Stimulated activated CD4-positive, alpha-beta T cell treated with anti-CD3 and anti-CD28 coated beads, Interleukin-1b, Interleukin-23, amount 100 ng/mL, for 48 hours (primary cell): ENCODE results near the gene PNPLA3.
"Not testable (repeated sequence)": the region's sequence is repeated elsewhere in the genome, so short reads cannot be mapped to it uniquely, and the experiment has no call there.

Source experiments
- DNase-seq: peaks from one replicate; pipeline ENCODE4 v3.0.0-alpha.2; 2020

The PNPLA3 gene

GRCh38 chr22:43889860-43890253 is 33.7 kb upstream of the PNPLA3 start:
- no peak for DNase-seq

DNA sequence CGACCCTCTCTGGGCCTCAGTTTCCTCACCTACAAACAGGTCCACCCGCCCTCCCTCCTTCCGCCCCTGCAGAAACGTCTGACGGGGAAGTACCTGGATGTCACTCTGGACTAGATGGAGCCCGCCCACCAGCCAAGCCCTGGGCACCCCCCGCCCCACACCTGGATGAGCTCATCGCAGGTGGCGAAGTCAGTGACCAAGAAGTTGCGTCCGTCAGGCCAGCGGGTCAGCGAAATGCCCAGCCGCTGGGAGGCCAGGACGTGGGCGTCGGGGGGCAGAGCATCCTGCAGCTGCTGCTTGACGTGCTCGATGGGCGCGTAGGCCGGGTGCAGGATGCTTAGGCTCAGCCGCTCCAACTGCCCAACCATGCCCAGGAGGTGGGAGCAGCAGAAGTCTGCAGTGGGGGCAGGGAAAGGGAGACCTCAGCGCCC is 32.7 kb upstream of the PNPLA3 start:
- DNase-seq: no peak

GRCh38 chr22:43891360-43892182 is 32.0 kb upstream of the PNPLA3 start, which contains the start of gene PNPLA5:
Gene PNPLA5 (minus strand): TSS chr22:43892013. CDS start chr22:43891880, 133 bp downstream.
- DNase-seq: peak; percentile 31

DNA sequence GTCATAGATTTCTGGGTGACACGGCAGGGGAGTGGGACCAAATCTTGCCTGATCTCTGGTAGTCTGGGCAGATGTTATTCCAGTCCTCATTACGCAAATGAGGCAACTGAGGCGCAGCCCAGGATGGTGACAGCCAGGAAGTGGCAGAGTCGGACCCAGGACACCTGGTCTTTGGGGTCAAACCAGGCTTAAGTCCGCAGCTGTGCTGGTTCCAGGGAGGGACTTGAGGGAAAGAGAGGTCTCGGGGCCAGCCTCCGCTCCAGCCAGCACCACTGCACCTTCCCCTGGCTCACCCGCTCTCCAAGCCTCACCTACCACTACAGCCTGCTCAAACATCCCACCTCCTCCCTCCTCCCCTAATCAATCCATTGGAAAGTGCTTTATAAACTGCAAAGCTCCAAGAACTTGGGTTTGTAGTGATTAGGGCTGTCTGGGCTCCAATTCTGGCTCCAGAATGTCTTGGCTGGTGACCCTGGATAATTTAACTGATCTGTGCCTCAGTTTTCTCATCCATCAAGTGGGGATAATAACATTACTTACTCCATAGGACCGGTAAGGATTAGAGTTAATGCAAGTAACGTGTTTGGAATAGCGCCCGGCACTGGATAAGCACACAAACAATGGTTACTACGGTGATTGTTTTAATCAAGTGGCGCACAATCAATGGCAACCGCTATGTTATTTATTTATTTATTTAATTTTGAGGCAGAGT is 31.3 kb upstream of the PNPLA3 start:
- no peak for DNase-seq

DNA sequence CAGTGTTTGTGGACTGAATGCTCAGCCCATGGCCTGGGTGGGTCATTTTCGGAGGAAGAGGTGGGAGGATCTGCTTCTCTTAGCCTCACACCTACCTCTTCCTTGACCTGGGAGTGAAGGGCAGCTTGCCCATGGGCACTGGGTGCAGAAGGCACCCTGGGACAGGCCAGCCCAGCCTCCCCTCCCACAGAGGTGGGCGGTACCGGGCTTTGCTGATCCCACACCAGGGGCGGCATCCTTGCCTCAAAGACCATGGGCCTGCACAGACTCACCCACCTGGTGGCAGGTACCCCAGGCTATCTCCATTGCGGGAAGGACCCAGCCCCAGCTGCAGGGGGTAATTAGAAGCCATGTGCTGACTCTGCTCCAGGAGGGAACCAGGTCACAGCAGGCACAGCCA is 30.3 kb upstream of the PNPLA3 start:
- no peak for DNase-seq

DNA sequence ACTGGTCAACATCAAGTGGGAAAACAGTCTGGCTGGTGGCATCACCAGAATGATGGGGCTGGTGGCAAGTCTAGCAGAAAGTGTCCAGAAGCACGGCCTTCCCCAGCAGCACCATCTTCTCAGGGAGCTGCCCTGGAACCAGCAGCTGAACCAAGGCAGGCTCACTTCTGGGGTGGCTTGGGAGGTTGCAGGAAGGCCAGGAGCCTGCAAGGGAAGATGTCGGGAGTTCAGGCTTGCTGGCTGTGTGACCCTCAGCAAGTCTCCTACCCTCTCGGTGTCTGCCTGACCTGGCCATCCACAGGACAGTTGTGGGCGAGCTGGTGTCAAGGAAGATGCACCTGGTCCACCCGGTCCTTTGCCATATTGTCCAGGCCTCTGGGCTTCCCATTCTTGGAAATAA is 29.5 kb upstream of the PNPLA3 start:
- DNase-seq: no peak

GRCh38 chr22:43895986-43896645 is 27.5 kb upstream of the PNPLA3 start:
- DNase-seq: no peak

DNA sequence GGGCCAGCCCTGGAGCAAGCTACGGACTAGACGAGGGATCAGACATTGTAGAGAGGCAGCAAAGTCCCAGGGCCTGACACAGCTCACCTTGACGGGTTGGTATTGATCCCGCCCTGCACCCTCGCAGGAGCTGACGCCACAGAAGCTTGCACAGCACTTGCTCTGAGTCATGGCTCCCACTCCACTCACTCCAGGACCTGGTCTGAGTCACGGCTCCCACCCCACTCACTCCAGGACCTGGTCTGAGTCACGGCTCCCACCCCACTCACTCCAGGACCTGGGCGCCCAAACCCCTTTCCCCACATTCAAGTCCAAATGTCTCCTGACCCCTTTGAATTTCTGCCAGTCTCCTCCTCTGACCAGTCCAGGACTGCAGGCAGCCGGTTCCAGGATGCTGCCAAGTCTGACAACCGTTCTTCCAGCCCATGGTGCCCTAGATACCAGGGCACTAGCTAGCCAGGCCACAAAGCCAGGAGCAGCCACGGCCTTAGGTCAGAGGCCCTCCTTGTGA is 25.8 kb upstream of the PNPLA3 start:
- DNase-seq: peak; percentile 47

- DNase-seq: no peak
These were observed 23.4 kb upstream of the PNPLA3 start for GRCh38 chr22:43900206-43900605.

- DNase-seq: no peak
These were observed 21.5 kb upstream of the PNPLA3 start for GRCh38 chr22:43901976-43902643.

- DNase-seq: not testable (repeated sequence)
These were observed 20.6 kb upstream of the PNPLA3 start for GRCh38 chr22:43903033-43903432.

GRCh38 chr22:43904412-43904811 is 19.2 kb upstream of the PNPLA3 start:
- DNase-seq: peak; percentile 30

DNA sequence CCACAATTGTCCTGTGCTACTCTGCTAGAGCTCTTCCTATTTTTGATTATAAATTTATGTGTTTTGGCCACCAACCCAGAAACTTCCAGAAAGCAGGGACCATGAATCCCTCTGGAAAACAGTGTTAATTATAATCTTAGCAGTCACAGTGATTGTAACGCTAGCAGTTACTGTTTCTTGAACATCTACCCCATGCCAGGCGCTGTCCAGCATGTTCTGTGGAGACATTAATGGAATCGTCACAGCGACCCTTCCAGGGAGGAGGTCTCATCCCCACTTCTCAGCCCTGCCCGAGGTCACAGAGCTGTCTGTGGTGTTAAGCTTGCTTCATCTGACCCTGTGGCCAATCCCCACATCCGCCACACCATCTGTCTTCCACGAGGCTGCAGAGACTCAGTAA is 17.9 kb upstream of the PNPLA3 start:
- DNase-seq: no peak

DNA sequence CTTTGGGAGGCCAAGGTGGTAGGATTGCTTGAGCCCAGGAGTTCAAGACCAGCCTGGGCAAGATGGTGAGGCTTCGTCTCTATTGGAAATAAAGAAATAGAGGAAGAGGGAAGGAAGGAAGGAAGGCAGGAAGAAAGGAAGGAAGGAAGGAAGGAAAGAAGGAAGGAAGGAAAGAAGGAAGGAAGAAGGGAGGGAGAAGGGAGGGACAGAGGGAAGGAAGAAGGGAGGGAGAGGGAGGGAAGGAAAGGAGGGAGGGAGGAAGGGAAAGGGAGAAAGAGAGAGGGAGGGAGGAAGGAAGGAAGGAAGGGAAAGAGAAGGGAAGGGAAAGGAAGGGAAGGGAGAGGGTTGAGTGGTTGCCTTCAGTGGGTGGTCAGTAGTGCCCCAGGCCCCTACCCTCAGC is 13.9 kb upstream of the PNPLA3 start:
- no peak for DNase-seq

GRCh38 chr22:43910178-43910695 is 13.4 kb upstream of the PNPLA3 start:
- DNase-seq: no peak

GRCh38 chr22:43911351-43911750 is 12.3 kb upstream of the PNPLA3 start:
- no peak for DNase-seq

DNA sequence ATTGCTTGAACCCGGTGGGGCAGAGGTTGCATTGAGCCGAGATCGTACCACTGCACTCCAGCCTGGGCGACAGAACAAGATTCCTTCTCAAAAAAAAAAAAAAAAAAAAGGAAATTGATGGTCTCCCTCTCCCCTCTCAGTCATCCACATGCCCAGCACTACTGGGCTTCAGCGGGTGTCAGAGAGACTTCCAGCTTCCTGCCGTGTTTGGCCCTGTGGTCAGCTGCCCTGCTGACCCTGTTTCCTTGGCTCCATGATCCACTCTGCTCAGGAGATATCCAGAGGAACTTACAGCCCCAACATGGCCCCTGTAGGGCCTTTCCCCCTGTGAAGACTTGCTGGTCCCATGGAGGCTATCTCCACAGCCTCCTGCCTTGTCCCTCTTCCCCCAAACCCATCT is 6.1 kb upstream of the PNPLA3 start:
- DNase-seq: no peak

DNA sequence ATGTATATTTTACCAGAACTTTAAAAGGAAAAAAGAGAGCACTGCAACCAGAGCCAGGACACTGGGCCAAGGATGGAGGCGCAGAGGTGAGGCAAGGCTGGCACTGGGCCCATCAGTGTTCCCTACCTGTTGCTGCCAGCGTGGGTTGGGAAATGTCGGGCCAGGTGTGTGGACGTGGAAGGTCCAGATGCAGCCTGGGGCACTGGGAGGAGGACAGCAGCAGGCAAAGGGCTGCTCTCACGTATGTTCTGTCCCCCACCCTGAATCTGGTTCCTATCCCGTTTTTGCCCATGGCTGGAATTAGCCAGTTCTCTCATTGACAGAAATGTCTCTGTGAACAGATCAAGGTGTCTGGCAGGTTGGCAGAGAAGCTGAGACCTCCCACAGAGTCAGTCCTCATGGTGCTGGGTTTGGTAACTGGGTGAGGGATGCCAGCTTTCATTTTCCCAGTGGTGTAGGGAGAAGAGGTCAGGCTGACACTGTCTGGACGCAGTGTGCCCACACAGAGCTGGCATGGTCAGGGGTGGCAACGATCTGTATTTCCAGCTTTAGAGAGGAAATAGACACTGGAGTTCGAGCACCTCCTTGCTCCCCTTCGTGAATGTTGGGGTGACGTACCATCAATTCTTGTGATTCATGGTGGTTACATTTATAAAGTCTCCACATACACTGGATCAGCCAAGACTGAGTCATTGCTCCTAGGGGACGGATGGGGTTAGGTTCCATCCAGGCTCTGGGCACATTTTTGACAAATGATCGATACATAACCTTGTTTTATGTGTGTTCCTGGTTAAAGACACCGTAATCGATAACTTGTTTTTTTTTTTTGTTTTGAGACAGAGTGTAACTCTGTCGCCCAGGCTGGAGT is 4.3 kb upstream of the PNPLA3 start:
- DNase-seq: no peak

DNA sequence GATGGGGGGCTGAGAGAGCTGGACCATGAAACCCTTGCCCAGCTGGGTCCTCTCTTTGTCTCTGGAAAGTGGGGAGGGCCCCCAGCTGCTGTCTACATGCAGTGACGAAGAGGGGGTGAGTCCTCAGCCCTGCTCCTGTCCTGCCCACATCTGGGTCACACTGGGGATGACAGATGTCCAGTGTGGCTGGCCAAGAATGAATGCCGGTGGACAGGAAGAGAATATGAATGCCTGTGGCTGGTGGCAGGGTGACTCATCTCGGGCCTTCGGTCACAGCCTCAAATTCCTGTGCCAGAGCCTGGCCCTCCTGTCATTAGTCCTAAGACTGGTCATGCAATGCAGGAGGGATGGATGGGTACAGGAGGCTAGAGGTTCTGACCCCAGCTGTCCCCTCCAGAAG is 2.2 kb upstream of the PNPLA3 start:
- no peak for DNase-seq

DNA sequence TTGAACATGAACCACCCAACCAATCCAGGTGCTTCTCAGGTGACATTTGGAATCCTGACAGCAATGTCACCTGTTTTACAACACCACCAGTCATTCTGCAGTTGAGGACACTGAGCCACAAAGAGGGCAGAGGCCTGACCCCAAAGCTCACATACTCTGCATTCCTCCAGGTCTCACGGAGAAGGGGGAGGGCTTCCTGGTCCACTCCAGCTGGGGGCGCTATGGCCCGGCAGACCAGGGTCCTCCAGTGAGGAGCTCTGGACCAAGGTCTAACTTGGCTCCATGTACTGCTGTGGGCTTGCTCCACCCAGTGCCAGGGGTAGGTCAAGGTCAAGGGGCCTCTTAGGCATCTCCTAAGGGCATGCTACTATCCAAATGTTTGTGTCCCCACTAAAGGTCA is 1.5 kb upstream of the PNPLA3 start:
- DNase-seq: no peak

DNA sequence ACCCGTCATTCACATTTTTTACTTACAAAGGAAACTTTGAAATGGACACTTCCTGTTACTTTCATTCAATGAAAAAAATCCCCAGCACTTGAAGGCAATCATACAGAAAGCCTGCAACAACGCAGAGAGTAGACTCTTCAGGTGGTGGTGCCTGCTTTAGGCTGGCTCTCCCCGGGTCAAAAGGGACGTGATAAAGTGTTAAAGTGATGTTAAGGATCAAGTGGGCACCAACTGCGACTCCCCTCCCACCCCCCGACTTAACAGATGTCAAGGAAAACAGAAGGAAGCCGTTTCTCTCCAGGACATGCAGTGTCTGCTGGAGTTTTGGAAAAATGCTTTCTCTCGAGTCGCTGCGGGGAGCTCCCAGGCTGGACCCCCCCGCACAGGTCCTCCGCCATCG is 414 bp upstream of the PNPLA3 start:
- no peak for DNase-seq

DNA sequence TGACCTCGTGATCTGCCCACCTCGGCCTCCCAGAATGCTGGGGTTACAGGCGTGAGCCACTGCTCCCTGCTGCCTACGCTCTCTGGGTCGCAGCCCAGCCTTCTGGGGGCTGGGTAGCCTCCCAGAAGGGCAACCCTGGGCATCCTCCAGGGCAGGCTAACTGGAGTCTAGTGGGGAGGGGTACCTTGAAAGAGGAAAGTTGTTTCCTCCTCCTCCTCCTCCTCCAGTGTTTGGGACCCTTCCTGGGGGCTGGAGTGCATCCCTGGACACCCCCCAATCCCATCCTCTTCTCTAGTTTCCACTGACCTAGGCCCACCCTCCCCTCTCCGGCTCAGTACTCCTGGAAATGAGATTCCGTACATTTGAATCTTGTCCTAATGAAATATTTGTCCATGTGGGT is 1.3 kb downstream of the PNPLA3 start:
- DNase-seq: no peak
